PFSK-1 (cell line): ENCODE data around the gene SPATA25.

Experiments used
- FOXP2 ChIP-seq: optimal IDR thresholded peaks from 2 replicates; pipeline ENCODE3; 2011; ENCODE audit warnings: borderline replicate concordance, control low read depth, inconsistent platforms; ENCODE audit not compliant: insufficient read depth; ENCODE audit errors: extremely low read length, extremely low read depth
- POLR2AphosphoS5 ChIP-seq: IDR thresholded peaks from 2 replicates; pipeline ENCODE4 v1.6.1; 2012; ENCODE audit warnings: low read depth, mild to moderate bottlenecking, control low read depth, low read length, moderate library complexity
- SIN3A ChIP-seq: IDR thresholded peaks from 2 replicates; pipeline ENCODE4 v1.6.1; 2012; ENCODE audit warnings: mild to moderate bottlenecking, low read length, moderate library complexity, borderline replicate concordance; ENCODE audit not compliant: insufficient read depth
- TAF1 ChIP-seq: IDR thresholded peaks from 2 replicates; pipeline ENCODE4 v1.6.1; 2012; ENCODE audit warnings: low read length, control low read depth, borderline replicate concordance; ENCODE audit not compliant: insufficient read depth
- TF ChIP-seq, protein P1 (sequence below), 2 experiments: IDR thresholded peaks; 2 replicates each; pipeline versions ENCODE4 v1.6.1 to v1.8.0; 2011 to 2012; ENCODE audit warnings: low read depth in 2 of 2, low read length in 2 of 2, control low read depth in 1 of 2, inconsistent platforms in 1 of 2, mild to moderate bottlenecking in 1 of 2, moderate library complexity in 1 of 2; ENCODE audit not compliant: insufficient read depth in 1 of 2

DNA sequence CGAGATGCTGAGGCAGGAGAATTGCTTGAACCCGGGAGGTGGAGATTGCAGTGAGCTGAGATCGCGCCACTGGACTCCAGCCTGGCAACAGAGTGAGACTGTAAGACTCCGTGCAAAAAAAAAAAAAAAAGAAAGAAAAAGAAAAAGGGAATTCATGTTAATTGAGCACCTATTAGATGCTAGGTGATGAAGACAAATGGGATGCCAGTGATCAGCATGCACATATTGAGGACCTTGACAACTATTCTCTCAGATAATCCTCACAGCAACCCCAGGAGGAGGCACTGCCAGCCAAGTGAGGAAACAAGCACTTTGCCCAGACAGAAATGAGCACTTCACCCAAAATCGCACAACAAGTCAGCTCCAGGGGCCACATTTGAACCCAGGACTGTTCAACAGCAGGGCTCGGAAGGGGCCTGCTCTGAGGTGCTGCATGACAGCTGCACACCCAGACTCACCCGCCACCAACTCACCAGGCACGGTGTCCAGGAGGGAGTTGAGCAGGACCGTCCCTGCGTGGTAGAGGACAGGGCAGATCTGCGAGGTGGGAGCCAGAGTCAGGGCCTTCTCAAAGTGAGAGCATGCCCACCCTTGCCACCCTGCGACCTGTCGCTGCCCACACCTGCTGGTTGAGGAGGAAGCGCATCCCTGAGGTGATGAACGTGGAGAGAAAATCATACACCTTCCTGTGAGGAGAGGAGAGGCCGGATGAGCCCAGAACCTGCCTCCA lies 20.0 kb upstream of the SPATA25 start:
- TF ChIP-seq TAF1 (no peak), POLR2AphosphoS5 (no peak), SIN3A (no peak), FOXP2 (no peak)
- TF ChIP-seq, protein P1, sequence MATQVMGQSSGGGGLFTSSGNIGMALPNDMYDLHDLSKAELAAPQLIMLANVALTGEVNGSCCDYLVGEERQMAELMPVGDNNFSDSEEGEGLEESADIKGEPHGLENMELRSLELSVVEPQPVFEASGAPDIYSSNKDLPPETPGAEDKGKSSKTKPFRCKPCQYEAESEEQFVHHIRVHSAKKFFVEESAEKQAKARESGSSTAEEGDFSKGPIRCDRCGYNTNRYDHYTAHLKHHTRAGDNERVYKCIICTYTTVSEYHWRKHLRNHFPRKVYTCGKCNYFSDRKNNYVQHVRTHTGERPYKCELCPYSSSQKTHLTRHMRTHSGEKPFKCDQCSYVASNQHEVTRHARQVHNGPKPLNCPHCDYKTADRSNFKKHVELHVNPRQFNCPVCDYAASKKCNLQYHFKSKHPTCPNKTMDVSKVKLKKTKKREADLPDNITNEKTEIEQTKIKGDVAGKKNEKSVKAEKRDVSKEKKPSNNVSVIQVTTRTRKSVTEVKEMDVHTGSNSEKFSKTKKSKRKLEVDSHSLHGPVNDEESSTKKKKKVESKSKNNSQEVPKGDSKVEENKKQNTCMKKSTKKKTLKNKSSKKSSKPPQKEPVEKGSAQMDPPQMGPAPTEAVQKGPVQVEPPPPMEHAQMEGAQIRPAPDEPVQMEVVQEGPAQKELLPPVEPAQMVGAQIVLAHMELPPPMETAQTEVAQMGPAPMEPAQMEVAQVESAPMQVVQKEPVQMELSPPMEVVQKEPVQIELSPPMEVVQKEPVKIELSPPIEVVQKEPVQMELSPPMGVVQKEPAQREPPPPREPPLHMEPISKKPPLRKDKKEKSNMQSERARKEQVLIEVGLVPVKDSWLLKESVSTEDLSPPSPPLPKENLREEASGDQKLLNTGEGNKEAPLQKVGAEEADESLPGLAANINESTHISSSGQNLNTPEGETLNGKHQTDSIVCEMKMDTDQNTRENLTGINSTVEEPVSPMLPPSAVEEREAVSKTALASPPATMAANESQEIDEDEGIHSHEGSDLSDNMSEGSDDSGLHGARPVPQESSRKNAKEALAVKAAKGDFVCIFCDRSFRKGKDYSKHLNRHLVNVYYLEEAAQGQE (IDR thresholded peaks at IDR 0.05; ENCODE audit: insufficient read depth in 1 of 2, low read depth in 2 of 2, low read length in 2 of 2): no peak
